Measurements from ENCODE around the gene TBC1D3B.
"Not testable (repeated sequence)": the region's sequence is repeated elsewhere in the genome, so short reads cannot be mapped to it uniquely, and the experiment has no call there.

The TBC1D3B gene

GRCh38 chr17:36127199-36127893 lies 49.1 kb downstream of the TBC1D3B start:
- WGBS, 2 experiments (ENCODE audit: insufficient coverage in 2 of 2) = 85 to 92% methylated on average over 3 to 6 of the region's 7 CpGs
- no peak overlapping the region for H3K27ac ChIP-seq (ENCODE audit: low read depth, low read length, severe bottlenecking)
- H3K4me3 ChIP-seq (ENCODE audit: extremely low read depth, insufficient read depth, low read length, poor library complexity, severe bottlenecking) = no peak overlapping the region
- no peaks in the 10 kb centered on the region for H3K36me3 ChIP-seq (ENCODE audit: control insufficient read depth, insufficient read depth, low read length)
- H3K9me3 ChIP-seq (ENCODE audit: control insufficient read depth, low read length) = peaks cover 10% of the 10 kb centered on the region
- H3K4me1 ChIP-seq (ENCODE audit: control insufficient read depth, insufficient read depth, low read length, poor library complexity, severe bottlenecking) = no peaks in the 10 kb centered on the region

GRCh38 chr17:36124879-36125824 lies 51.3 kb downstream of the TBC1D3B start:
- no peaks in the 10 kb centered on the region for H3K4me1 ChIP-seq (ENCODE audit: control insufficient read depth, insufficient read depth, low read length, poor library complexity, severe bottlenecking)
- no peak overlapping the region for H3K27ac ChIP-seq (ENCODE audit: low read depth, low read length, severe bottlenecking)
- no peak overlapping the region for H3K4me3 ChIP-seq (ENCODE audit: extremely low read depth, insufficient read depth, low read length, poor library complexity, severe bottlenecking)
- H3K9me3 ChIP-seq (ENCODE audit: control insufficient read depth, low read length) = peaks cover 10% of the 10 kb centered on the region
- WGBS, 2 experiments (ENCODE audit: insufficient coverage in 2 of 2) = 89 to 93% methylated on average over 8 to 9 of the region's 9 CpGs
- H3K36me3 ChIP-seq (ENCODE audit: control insufficient read depth, insufficient read depth, low read length) = no peaks in the 10 kb centered on the region

GRCh38 chr17:36123431-36123830 lies 53.0 kb downstream of the TBC1D3B start:
- no peaks in the 10 kb centered on the region for H3K4me1 ChIP-seq (ENCODE audit: control insufficient read depth, insufficient read depth, low read length, poor library complexity, severe bottlenecking)
- WGBS, 2 experiments (ENCODE audit: insufficient coverage in 2 of 2) = no CpG with 5 or more reads among the region's 2 CpGs

DNA sequence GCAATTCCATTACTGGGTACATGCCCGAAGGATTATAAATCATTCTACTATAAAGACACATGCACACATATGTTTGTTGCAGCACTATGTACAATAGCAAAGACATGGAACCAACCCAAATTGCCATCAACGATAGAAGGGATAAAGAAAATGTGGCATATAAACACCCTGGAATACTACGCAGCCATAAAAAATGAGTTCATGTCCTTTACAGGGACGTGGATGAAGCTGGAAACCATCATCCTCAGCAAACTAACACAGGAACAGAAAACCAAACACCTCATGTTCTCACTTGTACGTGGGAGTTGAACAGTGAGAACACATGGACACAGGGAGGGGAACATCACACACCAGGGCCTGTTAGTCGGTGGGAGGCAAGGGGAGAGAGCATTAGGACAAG lies 55.3 kb downstream of the TBC1D3B start:
- H3K36me3 ChIP-seq (ENCODE audit: control insufficient read depth, insufficient read depth, low read length); H3K27ac ChIP-seq (ENCODE audit: low read depth, low read length, severe bottlenecking); H3K4me1 ChIP-seq (ENCODE audit: control insufficient read depth, insufficient read depth, low read length, poor library complexity, severe bottlenecking); H3K4me3 ChIP-seq (ENCODE audit: extremely low read depth, insufficient read depth, low read length, poor library complexity, severe bottlenecking); H3K9me3 ChIP-seq (ENCODE audit: control insufficient read depth, low read length): not testable (repeated sequence)
- WGBS, 2 experiments (ENCODE audit: insufficient coverage in 2 of 2) = 89% methylated on average over 1 to 4 of the region's 6 CpGs

More at GRCh38 chr17:36123431-36123830, 53.0 kb downstream of the TBC1D3B start:
- Histone ChIP-seq H3K9me3 (ENCODE audit: control insufficient read depth, low read length) (peaks cover 10% of the 10 kb centered on the region), H3K27ac (ENCODE audit: low read depth, low read length, severe bottlenecking) (no peak overlapping the region), H3K4me3 (ENCODE audit: extremely low read depth, insufficient read depth, low read length, poor library complexity, severe bottlenecking) (no peak overlapping the region), H3K36me3 (ENCODE audit: control insufficient read depth, insufficient read depth, low read length) (no peaks in the 10 kb centered on the region)

DNA sequence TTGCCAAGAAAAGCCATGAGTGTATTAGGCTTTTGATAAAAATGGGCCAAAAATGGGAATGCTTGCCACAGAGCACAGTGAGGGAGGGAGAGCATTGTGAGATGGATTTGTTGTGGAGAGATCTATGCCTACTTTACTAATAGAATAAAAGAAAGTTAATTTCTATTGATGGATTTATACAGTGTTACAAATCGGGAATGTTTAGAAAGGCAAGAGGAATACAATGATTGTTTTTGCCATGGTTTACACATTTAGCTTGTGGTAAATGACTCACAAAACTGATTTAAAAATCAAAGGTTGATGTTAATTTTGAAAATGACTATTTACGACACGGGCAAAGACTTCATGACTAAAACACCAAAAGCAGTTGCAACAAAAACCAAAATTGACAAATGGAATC lies 56.2 kb downstream of the TBC1D3B start:
- H3K4me3 ChIP-seq (ENCODE audit: extremely low read depth, insufficient read depth, low read length, poor library complexity, severe bottlenecking) = no peak overlapping the region
- WGBS, 2 experiments (ENCODE audit: insufficient coverage in 2 of 2) = 100% methylated on average over 1 of the region's 3 CpGs
- H3K4me1 ChIP-seq (ENCODE audit: control insufficient read depth, insufficient read depth, low read length, poor library complexity, severe bottlenecking) = no peaks in the 10 kb centered on the region
- no peak overlapping the region for H3K27ac ChIP-seq (ENCODE audit: low read depth, low read length, severe bottlenecking)
- H3K36me3 ChIP-seq (ENCODE audit: control insufficient read depth, insufficient read depth, low read length) = no peaks in the 10 kb centered on the region
- peaks cover 2% of the 10 kb centered on the region for H3K9me3 ChIP-seq (ENCODE audit: control insufficient read depth, low read length)

DNA sequence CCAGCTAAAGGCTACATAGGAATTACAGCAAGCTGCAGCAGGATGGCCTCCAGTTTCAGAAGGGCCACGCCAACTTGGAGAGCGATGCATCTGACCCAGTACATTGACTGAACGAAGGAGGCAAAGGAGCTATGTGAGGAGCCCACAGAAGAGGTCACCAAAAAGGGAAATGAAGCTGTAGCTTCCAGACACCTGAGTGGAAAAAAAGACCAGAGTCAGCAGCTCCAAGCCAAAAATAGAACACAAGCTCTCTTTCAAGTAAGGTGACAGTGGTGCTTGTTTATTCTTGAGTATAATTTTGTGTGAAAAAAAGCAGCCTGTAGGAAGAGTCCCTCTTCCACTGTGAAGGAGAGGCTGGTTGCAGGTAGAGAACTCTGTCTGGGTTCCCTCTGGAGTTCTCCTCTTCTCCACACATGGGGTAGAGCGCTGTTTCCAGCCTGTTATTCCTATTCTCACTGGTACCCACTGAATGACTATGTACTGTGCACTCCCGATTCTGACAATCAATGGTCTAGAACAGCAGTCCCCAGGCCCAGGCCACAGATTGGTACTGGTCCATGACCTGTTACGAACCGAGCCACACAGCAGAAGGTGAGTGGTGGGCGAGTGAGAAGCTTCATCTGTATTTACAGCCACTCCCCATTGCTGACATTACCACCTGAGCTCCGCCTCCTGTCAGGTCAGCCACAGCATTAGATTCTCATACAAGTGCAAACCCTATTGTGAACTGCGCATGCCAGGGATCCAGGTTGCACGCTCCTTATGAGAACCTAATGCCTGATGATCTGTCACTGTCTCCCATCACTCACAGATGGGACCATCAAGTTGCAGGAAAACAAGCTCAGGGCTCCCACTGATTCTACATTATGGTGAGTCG lies 57.7 kb downstream of the TBC1D3B start:
- Histone ChIP-seq H3K4me1 (ENCODE audit: control insufficient read depth, insufficient read depth, low read length, poor library complexity, severe bottlenecking) (no peaks in the 10 kb centered on the region), H3K36me3 (ENCODE audit: control insufficient read depth, insufficient read depth, low read length) (no peaks in the 10 kb centered on the region), H3K4me3 (ENCODE audit: extremely low read depth, insufficient read depth, low read length, poor library complexity, severe bottlenecking) (no peak overlapping the region), H3K27ac (ENCODE audit: low read depth, low read length, severe bottlenecking) (no peak overlapping the region), H3K9me3 (ENCODE audit: control insufficient read depth, low read length) (no peaks in the 10 kb centered on the region)
- WGBS, 2 experiments (ENCODE audit: insufficient coverage in 2 of 2) = 91 to 93% methylated on average over 10 to 11 of the region's 12 CpGs

DNA sequence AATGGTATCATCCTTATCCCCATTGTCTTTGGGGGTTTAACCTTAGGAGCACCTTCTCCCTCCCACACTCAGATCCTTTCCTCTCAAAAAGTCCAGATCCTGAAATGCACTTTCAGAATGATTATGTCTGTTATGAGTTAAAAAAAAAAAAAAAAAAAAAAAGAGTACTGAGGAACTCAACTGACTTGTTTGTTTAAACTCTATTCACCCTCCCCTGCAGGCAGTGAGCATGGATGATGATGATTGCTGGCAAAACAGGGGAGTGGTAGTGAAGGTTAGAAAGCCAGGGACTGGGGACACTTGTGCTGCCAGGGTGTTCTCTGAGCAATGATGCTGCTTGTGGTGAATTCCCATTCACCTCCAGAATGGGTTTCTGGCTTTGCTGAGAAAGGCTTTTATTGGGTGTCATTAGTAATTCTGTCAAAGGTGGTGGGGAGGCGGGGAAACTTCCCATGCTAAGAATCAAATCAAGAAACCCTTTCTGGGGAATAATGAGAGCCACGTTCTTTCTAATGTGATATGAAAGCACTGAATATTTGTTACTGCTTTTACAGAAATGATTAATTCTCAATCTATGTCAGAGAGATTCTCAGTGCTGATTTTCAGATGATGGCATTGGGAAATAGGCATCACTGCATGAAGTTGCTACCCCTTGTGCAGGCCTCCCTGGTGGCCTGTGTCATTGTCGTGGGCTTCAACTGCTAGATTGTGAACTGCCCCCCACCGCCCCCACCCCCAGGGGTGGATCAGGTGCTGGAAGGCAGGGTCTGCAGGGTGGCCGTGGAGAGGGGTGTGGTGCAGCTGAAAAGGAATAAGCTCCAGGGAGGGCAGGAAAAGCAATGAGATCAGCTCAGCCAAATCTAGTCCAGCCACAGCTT lies 58.7 kb downstream of the TBC1D3B start:
- Histone ChIP-seq H3K36me3 (ENCODE audit: control insufficient read depth, insufficient read depth, low read length) (no peaks in the 10 kb centered on the region), H3K4me3 (ENCODE audit: extremely low read depth, insufficient read depth, low read length, poor library complexity, severe bottlenecking) (no peak overlapping the region), H3K4me1 (ENCODE audit: control insufficient read depth, insufficient read depth, low read length, poor library complexity, severe bottlenecking) (no peaks in the 10 kb centered on the region), H3K9me3 (ENCODE audit: control insufficient read depth, low read length) (no peaks in the 10 kb centered on the region), H3K27ac (ENCODE audit: low read depth, low read length, severe bottlenecking) (no peak overlapping the region)
- WGBS, 2 experiments (ENCODE audit: insufficient coverage in 2 of 2) = 75 to 80% methylated on average over 1 of the region's 5 CpGs
